ENCODE data around the gene EIF4G2. TPM values are rescaled to one million over a fixed set of nuclear protein-coding genes. Genes with fewer than 3 reads are reported as not detected.

Gene EIF4G2
- total RNA-seq, 1 experiment from 2014 or later, result 1,198 TPM

- H3K9me3 ChIP-seq (ENCODE audit: low read depth, low read length, poor library complexity, severe bottlenecking), result no peaks in the 10 kb centered on the region
- intact Hi-C loops (cut with micrococcal nuclease; ENCODE audit: unreplicated experiment), result no loop called here
- TF ChIP-seq EZH2 (IDR thresholded peaks at IDR 0.05; ENCODE audit: borderline replicate concordance, low read depth, low read length, poor library complexity, severe bottlenecking), result no peak
- no peak for TF ChIP-seq CTCF (conservative IDR thresholded peaks at IDR 0.05; ENCODE audit: low read depth, low read length)
- BruUV-seq (replicated peaks), result TSS peak; percentile 53
- H3K27ac ChIP-seq (ENCODE audit: low read depth, low read length, poor library complexity, severe bottlenecking), result no peak overlapping the region
- H3K4me3 ChIP-seq (ENCODE audit: low read depth, low read length, poor library complexity, severe bottlenecking), result peak overlapping the region; percentile 99
- POLR2A ChIA-PET (ENCODE audit: low non-redundant PET), result no interaction called here
- CTCF ChIA-PET, result no interaction called here
- H3K36me3 ChIP-seq (ENCODE audit: insufficient read depth, low read length, poor library complexity, severe bottlenecking), result peaks cover 33% of the 10 kb centered on the region
- H3K4me1 ChIP-seq (ENCODE audit: insufficient read depth, low read length, poor library complexity, severe bottlenecking), result no peaks in the 10 kb centered on the region
- H3K27me3 ChIP-seq (replicated peaks; ENCODE audit: insufficient read depth, low read depth, low read length, poor library complexity), result no peaks in the 10 kb centered on the region
- no peak for DNase-seq (ENCODE audit: low spot score)
Observed at GRCh38 chr11:10752061-10752460, 56.7 kb downstream of the EIF4G2 start.

- POLR2A ChIA-PET (ENCODE audit: low non-redundant PET), result interaction anchor here (0.5 to 0.7 kb wide), 4 partner anchors 58 to 623 kb away, joined by 3 to 16 read pairs (median 6); no protein-coding TSS in a partner anchor
- Histone ChIP-seq H3K36me3 (ENCODE audit: insufficient read depth, low read length, poor library complexity, severe bottlenecking) (peaks cover 28% of the 10 kb centered on the region), H3K9me3 (ENCODE audit: low read depth, low read length, poor library complexity, severe bottlenecking) (no peaks in the 10 kb centered on the region), H3K4me1 (ENCODE audit: insufficient read depth, low read length, poor library complexity, severe bottlenecking) (no peaks in the 10 kb centered on the region), H3K27me3 (replicated peaks; ENCODE audit: insufficient read depth, low read depth, low read length, poor library complexity) (no peaks in the 10 kb centered on the region), H3K27ac (ENCODE audit: low read depth, low read length, poor library complexity, severe bottlenecking) (peak overlapping the region; percentile 95), H3K4me3 (ENCODE audit: low read depth, low read length, poor library complexity, severe bottlenecking) (peak overlapping the region; percentile 99)
- TF ChIP-seq EZH2 (IDR thresholded peaks at IDR 0.05; ENCODE audit: borderline replicate concordance, low read depth, low read length, poor library complexity, severe bottlenecking), result no peak
- TF ChIP-seq CTCF (conservative IDR thresholded peaks at IDR 0.05; ENCODE audit: low read depth, low read length), result no peak
- CTCF ChIA-PET, result interaction anchor here (0.6 kb wide), 2 partner anchors 445 to 891 kb away, joined by 3 read pairs; no protein-coding TSS in a partner anchor
- BruUV-seq (replicated peaks), result no TSS peak
- no peak for DNase-seq (ENCODE audit: low spot score)
- intact Hi-C loops (cut with micrococcal nuclease; ENCODE audit: unreplicated experiment), result no loop called here
Observed at GRCh38 chr11:10751581-10751940, 57.2 kb downstream of the EIF4G2 start.

- no peaks in the 10 kb centered on the region for H3K9me3 ChIP-seq (ENCODE audit: low read depth, low read length, poor library complexity, severe bottlenecking)
- DNase-seq (ENCODE audit: low spot score), result peak; percentile 95
- CTCF ChIA-PET, result interaction anchor here (0.6 kb wide), 2 partner anchors 445 to 891 kb away, joined by 3 read pairs; no protein-coding TSS in a partner anchor
- peaks cover 23% of the 10 kb centered on the region for H3K36me3 ChIP-seq (ENCODE audit: insufficient read depth, low read length, poor library complexity, severe bottlenecking)
- no peaks in the 10 kb centered on the region for H3K4me1 ChIP-seq (ENCODE audit: insufficient read depth, low read length, poor library complexity, severe bottlenecking)
- no TSS peak for BruUV-seq (replicated peaks)
- POLR2A ChIA-PET (ENCODE audit: low non-redundant PET), result interaction anchor here (0.5 to 0.7 kb wide), 4 partner anchors 58 to 622 kb away, joined by 3 to 16 read pairs (median 6); no protein-coding TSS in a partner anchor
- H3K4me3 ChIP-seq (ENCODE audit: low read depth, low read length, poor library complexity, severe bottlenecking), result peak within 1 kb of the TSS; percentile 99
- intact Hi-C loops (cut with micrococcal nuclease; ENCODE audit: unreplicated experiment), result no loop called here
- H3K27me3 ChIP-seq (replicated peaks; ENCODE audit: insufficient read depth, low read depth, low read length, poor library complexity), result no peaks in the 10 kb centered on the region
- TF ChIP-seq EZH2 (IDR thresholded peaks at IDR 0.05; ENCODE audit: borderline replicate concordance, low read depth, low read length, poor library complexity, severe bottlenecking), result no peak
- TF ChIP-seq CTCF (conservative IDR thresholded peaks at IDR 0.05; ENCODE audit: low read depth, low read length), result 0 out of 2 replicates have a peak, but pooled peaks have one; percentile 15
- H3K27ac ChIP-seq (ENCODE audit: low read depth, low read length, poor library complexity, severe bottlenecking), result peak within 1 kb of the TSS; percentile 95
Observed at GRCh38 chr11:10750838-10751580, 57.7 kb downstream of the EIF4G2 start, which contains the start of gene CTR9. Gene CTR9 (plus strand): TSS chr11:10751246. CDS start chr11:10751413, 167 bp downstream.
